Activated CD8-positive, alpha-beta memory T cell treated with anti-CD3 and anti-CD28 coated beads for 4 hours (primary cell): ENCODE measurements around the gene ARHGEF10L.

Source experiments
- DNase-seq, 2 donors: peaks; one replicate each; pipeline ENCODE4 v3.0.0-alpha.2; 2020; ENCODE audit warnings: low read depth in 2 of 2

The ARHGEF10L gene

GRCh38 chr1:17550729-17551584, 11.5 kb downstream of the ARHGEF10L start:
- no peak for DNase-seq

GRCh38 chr1:17551755-17552234, 12.3 kb downstream of the ARHGEF10L start:
- no peak for DNase-seq

- no peak for DNase-seq
Observed at GRCh38 chr1:17553975-17554700, 14.6 kb downstream of the ARHGEF10L start.

GRCh38 chr1:17554954-17555353, 15.5 kb downstream of the ARHGEF10L start:
- DNase-seq: no peak

- DNase-seq: no peak
Observed at GRCh38 chr1:17557986-17558385, 18.5 kb downstream of the ARHGEF10L start.

- no peak for DNase-seq
Observed at GRCh38 chr1:17558541-17558940, 19.0 kb downstream of the ARHGEF10L start.

- no peak for DNase-seq
Observed at GRCh38 chr1:17558954-17559614, 19.6 kb downstream of the ARHGEF10L start.

- DNase-seq: no peak
Observed at GRCh38 chr1:17559615-17560419, 20.3 kb downstream of the ARHGEF10L start.

GRCh38 chr1:17561247-17561548, 21.7 kb downstream of the ARHGEF10L start:
- no peak for DNase-seq

GRCh38 chr1:17561561-17561985, 22.1 kb downstream of the ARHGEF10L start:
- DNase-seq: no peak

- no peak for DNase-seq
Observed at GRCh38 chr1:17562375-17562774, 22.9 kb downstream of the ARHGEF10L start.

GRCh38 chr1:17563494-17564281, 24.2 kb downstream of the ARHGEF10L start:
- DNase-seq: no peak

- no peak for DNase-seq
Observed at GRCh38 chr1:17564458-17565393, 25.2 kb downstream of the ARHGEF10L start.

GRCh38 chr1:17565461-17566252, 26.2 kb downstream of the ARHGEF10L start:
- no peak for DNase-seq

- no peak for DNase-seq
Observed at GRCh38 chr1:17566417-17566816, 26.9 kb downstream of the ARHGEF10L start.

GRCh38 chr1:17566892-17567291, 27.4 kb downstream of the ARHGEF10L start:
- DNase-seq: no peak

- no peak for DNase-seq
Observed at GRCh38 chr1:17567582-17567981, 28.1 kb downstream of the ARHGEF10L start.

- DNase-seq: no peak
Observed at GRCh38 chr1:17568014-17568900, 28.8 kb downstream of the ARHGEF10L start.
